ENCODE measurements around the gene SPPL2C. TPM values are rescaled to one million over a fixed set of nuclear protein-coding genes. Genes with fewer than 3 reads are reported as not detected.

SPPL2C gene
- total RNA-seq, 8 experiments from 2014 or later, result 0.07 to 0.47 (median 0.14) TPM; not detected in 1

- H3K27ac ChIP-seq, result no peak overlapping the region
- in situ Hi-C loops (cut with MboI; ENCODE audit: low pct_unique_long_range_greater_than_20kb in 2 of 9, low sequenced_read_pairs in 9 of 9, unreplicated experiment in 9 of 9), result loop anchor here in 2 of 9 experiments (25.0 kb wide), 2 partner anchors 234 to 459 kb away; no protein-coding TSS in a partner anchor
- no peak overlapping the region for H3K4me3 ChIP-seq
- ATAC-seq (replicated peaks in 6 of 8), result no peak
- H3K4me1 ChIP-seq (replicated peaks in 1 of 2), result no peaks in the 10 kb centered on the region
- 43 to 100% (median 82%) methylated on average over 1 to 5 of the region's 5 CpGs; no CpG with 5 or more reads in 5 of the 10 experiments for WGBS, 10 experiments
Observed at GRCh38 chr17:45871718-45872117, 27.0 kb downstream of the SPPL2C start.

- WGBS, 10 experiments, result 0 to 41% (median 17%) methylated on average over 1 to 6 of the region's 6 CpGs; no CpG with 5 or more reads in 3 of the 10 experiments
- H3K27ac ChIP-seq, result no peak overlapping the region
- no peaks in the 10 kb centered on the region for H3K4me1 ChIP-seq (replicated peaks in 1 of 2)
- in situ Hi-C loops (cut with MboI; ENCODE audit: low pct_unique_long_range_greater_than_20kb in 2 of 9, low sequenced_read_pairs in 9 of 9, unreplicated experiment in 9 of 9), result loop anchor here in 2 of 9 experiments (25.0 kb wide), 2 partner anchors 236 to 461 kb away; no protein-coding TSS in a partner anchor
- no peak overlapping the region for H3K4me3 ChIP-seq
- peak in 6 of 8 experiments; percentile 68 to 80 (median 76) for ATAC-seq (replicated peaks in 6 of 8)
Observed at GRCh38 chr17:45873728-45874127, 29.0 kb downstream of the SPPL2C start.

- in situ Hi-C loops (cut with MboI; ENCODE audit: low pct_unique_long_range_greater_than_20kb in 2 of 9, low sequenced_read_pairs in 9 of 9, unreplicated experiment in 9 of 9), result loop anchor here in 2 of 9 experiments (25.0 kb wide), 2 partner anchors 237 to 462 kb away; no protein-coding TSS in a partner anchor
- Histone ChIP-seq H3K4me1 (replicated peaks in 1 of 2) (no peaks in the 10 kb centered on the region), H3K27ac (no peak overlapping the region), H3K4me3 (no peak overlapping the region)
- whole genome bisulfite sequencing, 10 experiments, result 0 to 80% (median 45%) methylated on average over 1 to 3 of the region's 3 CpGs; no CpG with 5 or more reads in 1 of the 10 experiments
- no peak for ATAC-seq (replicated peaks in 6 of 8)
Observed at GRCh38 chr17:45874151-45874550, 29.5 kb downstream of the SPPL2C start.

GRCh38 chr17:45876539-45876938 lies 31.9 kb downstream of the SPPL2C start:
- ATAC-seq (replicated peaks in 6 of 8), result peak in 2 of 8 experiments; percentile 74 to 88
- Histone ChIP-seq H3K27ac (no peak overlapping the region), H3K4me1 (replicated peaks in 1 of 2) (no peaks in the 10 kb centered on the region), H3K4me3 (no peak overlapping the region)
- in situ Hi-C loops (cut with MboI; ENCODE audit: low pct_unique_long_range_greater_than_20kb in 2 of 9, low sequenced_read_pairs in 9 of 9, unreplicated experiment in 9 of 9), result no loop called here
- WGBS, 10 experiments, result 29 to 93% (median 62%) methylated on average over 1 to 3 of the region's 3 CpGs; no CpG with 5 or more reads in 2 of the 10 experiments

GRCh38 chr17:45877467-45877866 lies 32.8 kb downstream of the SPPL2C start:
- 0 to 89% (median 43%) methylated on average over 1 of the region's 1 CpG; no CpG with 5 or more reads in 3 of the 10 experiments for WGBS, 10 experiments
- H3K27ac ChIP-seq, result no peak overlapping the region
- no peak for ATAC-seq (replicated peaks in 6 of 8)
- no peaks in the 10 kb centered on the region for H3K4me1 ChIP-seq (replicated peaks in 1 of 2)
- no peak overlapping the region for H3K4me3 ChIP-seq
- in situ Hi-C loops (cut with MboI; ENCODE audit: low pct_unique_long_range_greater_than_20kb in 2 of 9, low sequenced_read_pairs in 9 of 9, unreplicated experiment in 9 of 9), result no loop called here

- no peak overlapping the region for H3K4me3 ChIP-seq
- in situ Hi-C loops (cut with MboI; ENCODE audit: low pct_unique_long_range_greater_than_20kb in 2 of 9, low sequenced_read_pairs in 9 of 9, unreplicated experiment in 9 of 9), result no loop called here
- WGBS, 10 experiments, result 40 to 94% (median 65%) methylated on average over 1 to 2 of the region's 2 CpGs; no CpG with 5 or more reads in 4 of the 10 experiments
- no peak overlapping the region for H3K27ac ChIP-seq
- no peaks in the 10 kb centered on the region for H3K4me1 ChIP-seq (replicated peaks in 1 of 2)
- ATAC-seq (replicated peaks in 6 of 8), result no peak
Observed at GRCh38 chr17:45883063-45883462, 38.4 kb downstream of the SPPL2C start.

- Histone ChIP-seq H3K4me3 (no peak overlapping the region), H3K27ac (no peak overlapping the region), H3K4me1 (replicated peaks in 1 of 2) (no peaks in the 10 kb centered on the region)
- no peak for ATAC-seq (replicated peaks in 6 of 8)
- WGBS, 10 experiments, result 20 to 100% (median 50%) methylated on average over 1 to 2 of the region's 2 CpGs; no CpG with 5 or more reads in 5 of the 10 experiments
- in situ Hi-C loops (cut with MboI; ENCODE audit: low pct_unique_long_range_greater_than_20kb in 2 of 9, low sequenced_read_pairs in 9 of 9, unreplicated experiment in 9 of 9), result no loop called here
Observed at GRCh38 chr17:45886852-45887251, 42.2 kb downstream of the SPPL2C start.

- no peak for ATAC-seq (replicated peaks in 6 of 8)
- Histone ChIP-seq H3K4me1 (replicated peaks in 1 of 2) (no peaks in the 10 kb centered on the region), H3K27ac (no peak overlapping the region), H3K4me3 (no peak overlapping the region)
- WGBS, 10 experiments, result 0 to 81% (median 31%) methylated on average over 2 to 4 of the region's 5 CpGs; no CpG with 5 or more reads in 3 of the 10 experiments
- in situ Hi-C loops (cut with MboI; ENCODE audit: low pct_unique_long_range_greater_than_20kb in 2 of 9, low sequenced_read_pairs in 9 of 9, unreplicated experiment in 9 of 9), result no loop called here
Observed at GRCh38 chr17:45888392-45888791, 43.7 kb downstream of the SPPL2C start.

- H3K4me3 ChIP-seq, result no peak overlapping the region
- no peaks in the 10 kb centered on the region for H3K4me1 ChIP-seq (replicated peaks in 1 of 2)
- no peak for ATAC-seq (replicated peaks in 6 of 8)
- H3K27ac ChIP-seq, result no peak overlapping the region
- WGBS, 10 experiments, result 20 to 100% (median 22%) methylated on average over 1 to 4 of the region's 4 CpGs; no CpG with 5 or more reads in 6 of the 10 experiments
- in situ Hi-C loops (cut with MboI; ENCODE audit: low pct_unique_long_range_greater_than_20kb in 2 of 9, low sequenced_read_pairs in 9 of 9, unreplicated experiment in 9 of 9), result no loop called here
Observed at GRCh38 chr17:45889579-45889978, 44.9 kb downstream of the SPPL2C start.

GRCh38 chr17:45893725-45894021 lies 49.0 kb downstream of the SPPL2C start:
- WGBS, 10 experiments, result 30 to 80% (median 55%) methylated on average over 2 to 7 of the region's 7 CpGs; no CpG with 5 or more reads in 2 of the 10 experiments
- Histone ChIP-seq H3K27ac (peak overlapping the region; percentile 56 to 72), H3K4me1 (replicated peaks in 1 of 2) (no peaks in the 10 kb centered on the region), H3K4me3 (peak overlapping the region; percentile 56 to 70 (median 61))
- no peak for ATAC-seq (replicated peaks in 6 of 8)
- in situ Hi-C loops (cut with MboI; ENCODE audit: low pct_unique_long_range_greater_than_20kb in 2 of 9, low sequenced_read_pairs in 9 of 9, unreplicated experiment in 9 of 9), result no loop called here

GRCh38 chr17:45894022-45894784 lies 49.5 kb downstream of the SPPL2C start, which contains the start of gene MAPT:
Gene MAPT (plus strand): TSS chr17:45894554. CDS start chr17:45962338, 67,784 bp downstream.
- H3K27ac ChIP-seq, result peak within 1 kb of the TSS; percentile 56 to 81
- peak; percentile 84 to 98 (median 88) for ATAC-seq (replicated peaks in 6 of 8)
- peak within 1 kb of the TSS; percentile 56 to 70 (median 61) for H3K4me3 ChIP-seq
- H3K4me1 ChIP-seq (replicated peaks in 1 of 2), result no peaks in the 10 kb centered on the region
- 0 to 73% (median 5%) methylated on average over 1 to 7 of the region's 97 CpGs; no CpG with 5 or more reads in 7 of the 10 experiments for WGBS, 10 experiments
- in situ Hi-C loops (cut with MboI; ENCODE audit: low pct_unique_long_range_greater_than_20kb in 2 of 9, low sequenced_read_pairs in 9 of 9, unreplicated experiment in 9 of 9), result no loop called here

- H3K4me3 ChIP-seq, result peak overlapping the region; percentile 56 to 70 (median 61)
- in situ Hi-C loops (cut with MboI; ENCODE audit: low pct_unique_long_range_greater_than_20kb in 2 of 9, low sequenced_read_pairs in 9 of 9, unreplicated experiment in 9 of 9), result no loop called here
- peak overlapping the region; percentile 71 to 81 for H3K27ac ChIP-seq
- WGBS, 10 experiments, result 0% methylated on average over 2 of the region's 63 CpGs; no CpG with 5 or more reads in 9 of the 10 experiments
- ATAC-seq (replicated peaks in 6 of 8), result peak in 6 of 8 experiments; percentile 23 to 66 (median 38)
- no peaks in the 10 kb centered on the region for H3K4me1 ChIP-seq (replicated peaks in 1 of 2)
Observed at GRCh38 chr17:45895304-45895968, 50.8 kb downstream of the SPPL2C start.

Measured in motor neuron (in vitro differentiated cells).